Ectodermal cell (in vitro differentiated cells): Measurements from ENCODE around the gene ANKRD44.
A peak's percentile ranks its signal among the peaks of the same experiment; 100 is the strongest.

ENCODE experiments used
- H3K27ac ChIP-seq: 2 replicates; pipeline ENCODE4 v1.7.0; 2013; ENCODE audit warnings: mild to moderate bottlenecking, low read depth, low read length; ENCODE audit not compliant: insufficient read depth, poor library complexity, severe bottlenecking
- H3K27me3 ChIP-seq: 2 replicates; pipeline ENCODE4 v1.7.0; 2013; ENCODE audit warnings: mild to moderate bottlenecking, low read length; ENCODE audit not compliant: insufficient read depth, control insufficient read depth, poor library complexity, severe bottlenecking
- H3K36me3 ChIP-seq: one replicate; pipeline ENCODE4 v1.7.0; 2013; ENCODE audit warnings: low read length; ENCODE audit not compliant: control insufficient read depth, insufficient read depth
- H3K4me1 ChIP-seq: one replicate; pipeline ENCODE4 v1.7.0; 2013; ENCODE audit warnings: low read length; ENCODE audit not compliant: control insufficient read depth, insufficient read depth
- H3K4me3 ChIP-seq: 2 replicates; pipeline ENCODE4 v1.7.0; 2013; ENCODE audit warnings: low read depth, low read length, control low read depth; ENCODE audit not compliant: insufficient read depth
- H3K9me3 ChIP-seq: 2 replicates; pipeline ENCODE4 v1.7.0; 2013; ENCODE audit warnings: mild to moderate bottlenecking, low read length, moderate library complexity; ENCODE audit not compliant: control insufficient read depth
- WGBS, 2 experiments: methylation state at CpG; one replicate each; pipeline ENCODE4 v1.1.7; 2013; ENCODE audit warnings: missing lambda C conversion rate in 2 of 2; 5-methylcytosine and 5-hydroxymethylcytosine counted together

The ANKRD44 gene

GRCh38 chr2:196987649-196988364, 322.8 kb downstream of the ANKRD44 start:
- Histone ChIP-seq H3K4me3 (no peak overlapping the region), H3K4me1 (peaks cover 13% of the 10 kb centered on the region), H3K27ac (peak overlapping the region; percentile 6), H3K9me3 (no peaks in the 10 kb centered on the region), H3K27me3 (no peaks in the 10 kb centered on the region), H3K36me3 (no peaks in the 10 kb centered on the region)
- WGBS, 2 experiments, result 39 to 54% methylated on average over 5 to 6 of the region's 6 CpGs

GRCh38 chr2:196987298-196987648, 323.3 kb downstream of the ANKRD44 start:
- no peak overlapping the region for H3K27ac ChIP-seq

GRCh38 chr2:196985511-196986183, 324.9 kb downstream of the ANKRD44 start:
- Histone ChIP-seq H3K27ac (no peak overlapping the region), H3K9me3 (no peaks in the 10 kb centered on the region), H3K4me3 (no peak overlapping the region), H3K27me3 (no peaks in the 10 kb centered on the region), H3K36me3 (no peaks in the 10 kb centered on the region), H3K4me1 (peaks cover 9% of the 10 kb centered on the region)
- 78 to 85% methylated on average over 3 of the region's 3 CpGs for WGBS, 2 experiments

More at GRCh38 chr2:196987298-196987648, 323.3 kb downstream of the ANKRD44 start:
- Histone ChIP-seq H3K27me3 (no peaks in the 10 kb centered on the region), H3K4me3 (no peak overlapping the region), H3K9me3 (no peaks in the 10 kb centered on the region), H3K4me1 (peaks cover 13% of the 10 kb centered on the region), H3K36me3 (no peaks in the 10 kb centered on the region)
- 93 to 100% methylated on average over 1 of the region's 1 CpG for WGBS, 2 experiments

DNA sequence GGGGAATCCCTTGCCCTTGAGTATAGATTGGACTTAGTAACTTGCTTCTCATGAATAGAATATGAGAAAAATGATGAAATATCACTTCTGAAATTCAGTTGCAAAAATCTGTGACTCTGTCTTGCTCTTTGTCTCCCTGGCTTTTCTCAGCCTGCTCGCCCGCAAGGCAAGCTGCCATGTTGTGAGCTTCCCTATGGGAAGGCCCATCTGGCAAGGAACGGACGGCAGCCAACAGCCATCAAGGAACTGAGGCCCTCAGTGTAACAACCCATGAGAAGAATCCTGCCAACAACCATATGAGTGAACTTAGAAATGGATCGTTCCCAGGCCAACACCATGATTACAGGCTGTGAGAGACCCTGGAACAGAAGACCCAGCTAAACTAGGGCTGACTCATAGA, 325.7 kb downstream of the ANKRD44 start:
- no peaks in the 10 kb centered on the region for H3K36me3 ChIP-seq
- H3K27ac ChIP-seq, result no peak overlapping the region
- 95 to 96% methylated on average over 5 of the region's 5 CpGs for WGBS, 2 experiments

GRCh38 chr2:196983934-196984333, 326.6 kb downstream of the ANKRD44 start:
- Histone ChIP-seq H3K9me3 (no peaks in the 10 kb centered on the region), H3K27ac (no peak overlapping the region), H3K27me3 (no peaks in the 10 kb centered on the region), H3K4me3 (no peak overlapping the region), H3K36me3 (no peaks in the 10 kb centered on the region), H3K4me1 (peaks cover 5% of the 10 kb centered on the region)
- WGBS, 2 experiments, result 95 to 98% methylated on average over 3 of the region's 3 CpGs

More for the DNA sequence above, 325.7 kb downstream of the ANKRD44 start:
- H3K9me3 ChIP-seq, result no peaks in the 10 kb centered on the region
- H3K4me3 ChIP-seq, result no peak overlapping the region
- H3K27me3 ChIP-seq, result no peaks in the 10 kb centered on the region
- peaks cover 5% of the 10 kb centered on the region for H3K4me1 ChIP-seq

- Histone ChIP-seq H3K4me1 (no peaks in the 10 kb centered on the region), H3K27ac (no peak overlapping the region), H3K36me3 (no peaks in the 10 kb centered on the region), H3K27me3 (no peaks in the 10 kb centered on the region), H3K4me3 (no peak overlapping the region), H3K9me3 (no peaks in the 10 kb centered on the region)
- WGBS, 2 experiments, result 81 to 82% methylated on average over 2 to 3 of the region's 3 CpGs
These were observed 330.1 kb downstream of the ANKRD44 start for GRCh38 chr2:196980473-196980872.

DNA sequence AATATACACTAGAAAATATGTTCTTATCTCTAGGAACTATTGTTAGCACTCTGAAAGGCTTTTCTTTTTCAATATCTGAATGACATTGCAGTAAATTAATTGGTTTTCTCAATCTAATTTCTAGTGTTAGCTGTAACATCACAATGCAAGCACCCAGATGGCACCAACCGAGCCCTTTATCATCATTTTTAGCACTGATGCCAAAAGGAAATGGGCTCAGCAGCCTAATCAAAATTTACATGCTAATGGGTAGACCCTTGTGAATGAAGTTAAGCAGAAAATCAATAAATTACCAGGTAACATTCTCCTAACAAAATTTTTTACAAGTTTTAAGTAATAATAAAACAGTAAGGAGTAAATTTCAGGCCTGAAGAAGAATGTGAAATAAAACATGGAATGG, 330.6 kb downstream of the ANKRD44 start:
- Histone ChIP-seq H3K27me3 (no peaks in the 10 kb centered on the region), H3K9me3 (no peaks in the 10 kb centered on the region), H3K4me1 (no peaks in the 10 kb centered on the region), H3K4me3 (no peak overlapping the region), H3K36me3 (no peaks in the 10 kb centered on the region), H3K27ac (no peak overlapping the region)
- 94 to 100% methylated on average over 1 of the region's 1 CpG for WGBS, 2 experiments

- Histone ChIP-seq H3K27ac (no peak overlapping the region), H3K4me3 (no peak overlapping the region), H3K27me3 (no peaks in the 10 kb centered on the region), H3K9me3 (no peaks in the 10 kb centered on the region), H3K4me1 (no peaks in the 10 kb centered on the region), H3K36me3 (no peaks in the 10 kb centered on the region)
- WGBS, 2 experiments, result 92 to 97% methylated on average over 1 to 2 of the region's 2 CpGs
These were observed 333.1 kb downstream of the ANKRD44 start for GRCh38 chr2:196977507-196977906.

DNA sequence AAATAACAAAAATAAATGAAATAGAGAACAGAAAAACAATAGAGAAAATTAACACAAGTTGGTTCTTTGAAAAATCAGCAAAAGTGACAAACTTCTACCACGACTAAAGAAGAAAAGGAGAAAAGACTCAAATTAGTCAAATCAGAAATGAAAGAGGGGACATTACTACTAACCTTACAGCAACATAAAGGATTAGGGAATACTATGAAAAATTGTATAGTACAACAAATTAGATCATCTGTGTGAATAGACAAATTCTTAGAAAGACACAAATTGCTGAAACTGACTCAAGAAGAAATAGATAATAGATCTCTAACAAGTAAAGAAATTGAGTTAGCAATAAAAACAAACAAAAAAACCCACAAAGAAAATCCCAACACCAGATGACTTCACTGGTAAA, 335.6 kb downstream of the ANKRD44 start:
- Histone ChIP-seq H3K27ac (no peak overlapping the region), H3K27me3 (no peaks in the 10 kb centered on the region), H3K9me3 (no peaks in the 10 kb centered on the region), H3K4me3 (no peak overlapping the region), H3K4me1 (peaks cover 10% of the 10 kb centered on the region), H3K36me3 (no peaks in the 10 kb centered on the region)
- 100% methylated on average over 1 of the region's 1 CpG; no CpG with 5 or more reads in 1 of the 2 experiments for WGBS, 2 experiments

- Histone ChIP-seq H3K27ac (no peak overlapping the region), H3K4me1 (peaks cover 15% of the 10 kb centered on the region), H3K27me3 (no peaks in the 10 kb centered on the region), H3K9me3 (no peaks in the 10 kb centered on the region), H3K36me3 (no peaks in the 10 kb centered on the region), H3K4me3 (no peak overlapping the region)
- WGBS, 2 experiments, result 70 to 91% methylated on average over 2 to 3 of the region's 3 CpGs
These were observed 338.9 kb downstream of the ANKRD44 start for GRCh38 chr2:196971574-196972279.
